ENCODE data around the gene LIPI.

GRCh38 chr21:14260174-14260764, 49.5 kb upstream of the LIPI start:
- TF ChIP-seq CTCF (IDR thresholded peaks at IDR 0.05): no peak
- TF ChIP-seq POLR2A (IDR thresholded peaks at IDR 0.05): no peak
